ENCODE measurements around the gene NFAT5.
"Not testable (repeated sequence)": the region's sequence is repeated elsewhere in the genome, so short reads cannot be mapped to it uniquely, and the experiment has no call there.

NFAT5 gene

DNA sequence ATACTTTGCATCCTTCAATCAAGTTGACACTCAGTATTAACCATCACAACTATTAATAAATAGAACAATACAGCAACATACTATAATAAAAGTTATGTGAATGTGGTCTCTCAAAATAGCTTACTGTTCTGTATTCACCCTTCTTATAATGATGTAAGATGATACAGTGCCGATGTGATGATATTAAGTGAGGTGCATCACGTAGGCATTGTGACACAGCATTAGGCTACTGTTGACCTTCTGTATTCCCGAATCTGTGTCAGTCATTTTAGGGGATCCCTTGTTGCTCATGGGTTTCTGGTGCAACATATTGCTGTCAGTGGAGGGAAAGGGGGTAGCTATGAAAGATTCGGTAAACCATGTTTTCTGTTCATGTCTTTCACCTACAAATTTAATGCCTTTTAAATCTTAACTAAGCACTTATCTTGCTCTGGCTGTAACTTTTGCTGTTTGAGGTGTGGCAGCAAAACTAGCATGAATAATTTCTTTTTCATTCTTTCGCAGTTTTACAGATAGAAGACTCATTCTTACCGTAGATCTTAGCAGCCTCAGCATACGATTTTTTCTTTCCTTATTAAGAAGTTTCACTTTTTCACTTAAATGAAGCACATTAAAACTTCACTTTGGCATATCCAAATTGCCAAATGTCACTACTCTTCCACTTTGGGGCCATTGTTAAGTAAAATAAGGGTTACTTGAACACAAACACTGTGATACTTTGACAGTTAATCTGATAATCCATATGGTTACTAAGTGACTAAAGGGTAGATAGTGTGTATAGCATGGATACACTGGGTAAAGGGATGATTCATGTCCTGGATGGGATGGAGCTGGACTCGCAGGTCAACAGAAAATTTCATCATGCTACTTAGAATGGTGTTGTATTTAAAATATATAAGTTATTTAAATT, 29.6 kb downstream of the NFAT5 start:
- DNase-seq (ENCODE audit: low spot score) = no peak

DNA sequence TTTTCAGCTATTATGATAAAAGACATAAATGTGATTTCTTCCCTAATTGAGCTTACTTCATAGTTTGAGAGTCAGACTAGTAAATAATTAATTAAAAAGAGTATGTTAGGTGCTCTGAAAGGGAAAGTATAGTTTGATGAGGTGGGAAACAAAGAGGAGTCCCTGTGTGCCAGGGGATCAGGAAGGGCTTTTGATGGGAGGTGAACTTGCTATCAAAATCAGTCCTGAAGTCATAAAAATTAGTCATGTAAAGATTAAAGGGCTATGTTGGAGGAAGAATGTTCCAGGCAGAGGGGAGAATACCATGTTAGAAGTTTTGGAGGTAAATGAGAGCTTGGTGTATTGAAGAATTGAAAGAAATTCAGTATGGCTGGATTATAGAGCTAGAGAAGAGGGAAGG, 31.0 kb downstream of the NFAT5 start:
- no peak for DNase-seq (ENCODE audit: low spot score)

DNA sequence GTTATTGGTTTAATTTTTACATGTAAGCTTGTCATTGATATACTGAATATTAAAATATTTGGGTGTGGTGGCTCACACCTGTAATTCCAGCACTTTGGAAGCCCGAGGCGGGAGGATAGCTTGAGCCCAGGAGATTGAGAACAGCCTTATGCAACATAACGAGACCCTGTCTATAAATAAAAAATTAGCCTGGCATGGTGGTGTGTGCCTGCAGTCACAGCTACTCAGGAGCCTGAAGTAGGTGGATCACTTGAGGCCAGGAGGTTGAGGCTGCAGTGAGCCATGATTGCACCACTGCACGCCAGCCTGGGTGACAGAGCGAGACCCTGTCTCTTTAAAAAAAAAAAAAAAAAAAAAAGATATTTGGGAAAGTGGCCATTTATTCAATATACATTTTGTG, 32.3 kb downstream of the NFAT5 start:
- no peak for DNase-seq (ENCODE audit: low spot score)

DNA sequence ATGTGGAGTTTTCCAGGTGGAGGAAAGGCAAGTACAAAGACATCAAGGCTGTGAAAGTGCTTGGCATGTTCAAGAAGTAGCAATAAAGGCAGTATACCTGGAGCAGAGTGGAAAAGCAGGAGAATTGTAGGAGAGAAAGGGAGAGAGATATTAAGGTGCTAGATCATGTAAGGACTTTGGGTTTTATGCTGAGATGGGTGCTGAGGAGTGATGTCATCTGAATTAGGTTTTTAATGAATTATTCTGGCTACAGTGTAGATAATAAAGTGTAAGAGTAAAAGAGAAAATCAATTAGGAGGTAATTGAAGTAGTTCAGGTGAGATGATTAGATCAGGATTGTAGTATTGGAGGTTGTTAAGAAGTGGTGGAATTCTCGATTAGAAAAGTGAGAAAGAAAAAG, 34.0 kb downstream of the NFAT5 start:
- no peak for DNase-seq (ENCODE audit: low spot score)

DNA sequence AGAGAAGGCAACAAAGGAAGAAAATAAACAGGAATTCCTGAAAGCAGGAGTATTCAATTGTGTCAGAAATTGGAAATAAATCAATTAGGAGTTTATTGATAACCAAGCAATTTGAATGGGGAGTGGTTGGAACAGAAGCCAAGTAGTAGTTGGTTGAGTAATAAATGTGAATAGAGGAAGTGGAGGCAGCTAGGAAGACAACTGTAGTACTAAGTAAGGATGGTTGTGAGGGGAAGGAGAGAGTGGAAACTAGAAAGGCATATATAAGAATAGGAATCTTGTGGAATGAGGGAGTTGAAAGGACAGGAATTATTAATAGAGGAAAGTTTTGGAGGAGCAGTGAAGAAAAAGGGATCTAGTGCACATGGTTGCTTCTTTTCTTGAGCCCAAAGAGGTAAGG, 34.4 kb downstream of the NFAT5 start:
- no peak for DNase-seq (ENCODE audit: low spot score)

DNA sequence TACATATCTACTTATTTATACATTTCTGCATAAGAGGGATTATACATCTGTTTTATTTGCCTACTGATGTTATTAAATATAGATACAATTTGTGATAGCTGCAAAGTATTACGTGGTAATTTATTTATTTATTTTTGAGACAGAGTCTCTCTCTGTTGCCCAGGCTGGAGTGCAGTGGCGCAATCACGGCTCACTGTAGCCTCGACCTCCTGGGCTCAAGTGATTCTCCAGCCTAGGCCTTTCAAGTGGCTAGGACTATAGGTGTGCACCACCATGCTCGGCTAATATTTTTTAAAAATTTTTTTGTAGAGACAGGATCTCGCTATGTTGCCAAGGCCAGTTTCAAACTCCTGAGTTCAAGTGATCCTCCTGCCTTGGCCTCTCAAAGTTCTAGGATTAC, 35.5 kb downstream of the NFAT5 start:
- DNase-seq (ENCODE audit: low spot score) = no peak

DNA sequence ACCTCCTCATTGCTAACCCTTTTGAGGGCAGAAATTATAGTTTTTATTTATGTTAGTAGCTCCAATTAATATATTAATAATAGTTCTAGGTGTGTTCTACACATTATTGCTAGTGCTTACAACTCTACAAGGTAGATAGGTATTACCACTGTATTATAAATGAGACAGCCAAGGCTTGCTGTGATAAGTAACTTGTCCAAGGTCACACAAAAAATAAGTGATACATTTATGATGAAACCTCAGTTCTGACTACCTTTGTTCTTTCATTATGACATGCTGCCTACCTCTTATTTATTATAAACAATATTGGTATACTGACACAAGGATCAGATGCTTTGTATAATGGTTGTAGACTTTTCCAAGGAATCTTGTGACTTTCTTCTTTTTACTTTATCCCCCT, 41.2 kb downstream of the NFAT5 start:
- DNase-seq (ENCODE audit: low spot score) = no peak

DNA sequence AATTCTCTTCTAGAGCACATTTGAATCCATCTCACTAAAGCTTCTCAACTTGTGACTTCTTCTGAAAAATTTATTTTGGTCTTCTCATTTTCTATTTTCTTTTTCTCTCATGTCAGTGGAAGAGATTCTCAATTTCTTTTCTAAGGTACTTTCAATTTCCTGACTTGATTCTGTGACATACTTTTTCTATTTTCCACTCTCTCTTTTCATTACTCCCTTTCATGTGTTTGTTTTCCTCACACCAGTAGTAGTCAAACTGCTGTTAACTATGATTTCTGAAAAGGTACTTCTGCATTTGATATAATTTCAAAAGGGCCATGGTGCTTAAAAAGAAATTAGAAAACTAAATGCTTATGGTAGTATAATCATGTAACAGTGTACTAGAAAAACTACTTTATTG, 41.9 kb downstream of the NFAT5 start:
- DNase-seq (ENCODE audit: low spot score) = no peak

DNA sequence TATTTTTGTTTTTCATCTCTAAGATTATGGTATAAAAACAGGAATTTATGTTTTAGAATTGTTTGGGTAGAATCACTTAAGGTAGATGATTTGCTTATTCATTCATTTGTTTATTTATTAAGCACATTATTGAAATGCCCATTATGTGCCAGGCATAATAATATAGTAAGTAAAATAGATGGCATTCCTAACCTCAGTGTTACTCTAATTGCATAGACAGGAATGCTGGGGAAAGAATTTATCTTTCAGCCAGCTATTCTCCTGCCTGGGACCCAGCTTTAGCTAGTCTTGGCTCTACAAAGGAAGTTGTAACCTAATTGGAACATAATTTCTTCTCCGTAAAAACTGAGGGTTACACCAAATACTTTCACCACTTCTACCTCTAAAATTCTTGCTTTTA, 44.6 kb downstream of the NFAT5 start:
- no peak for DNase-seq (ENCODE audit: low spot score)

DNA sequence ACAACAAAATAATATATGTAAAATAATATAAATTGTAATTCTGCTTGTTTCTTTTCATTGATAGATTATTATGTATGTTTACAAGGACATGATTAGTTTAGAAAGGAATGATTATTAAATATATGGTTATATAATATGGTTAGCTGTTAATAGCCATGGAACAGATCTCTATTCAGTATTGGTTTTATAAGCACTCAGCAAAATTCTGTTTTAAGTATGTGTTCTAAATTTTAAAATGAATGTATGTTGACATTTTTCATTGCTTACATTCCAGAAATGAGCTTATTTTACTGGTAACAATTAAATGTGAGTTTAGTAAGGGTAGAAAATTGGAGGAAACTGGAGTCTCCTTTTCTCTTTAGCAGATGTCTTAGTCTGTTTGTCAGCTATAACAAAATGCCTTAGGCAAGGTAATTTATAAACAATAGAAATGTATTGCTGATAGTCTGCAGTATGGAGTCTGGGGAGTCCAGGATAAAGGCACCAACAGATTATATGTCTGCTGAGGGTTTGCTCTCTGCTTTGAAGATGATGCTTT, 45.4 kb downstream of the NFAT5 start:
- DNase-seq (ENCODE audit: low spot score) = no peak

DNA sequence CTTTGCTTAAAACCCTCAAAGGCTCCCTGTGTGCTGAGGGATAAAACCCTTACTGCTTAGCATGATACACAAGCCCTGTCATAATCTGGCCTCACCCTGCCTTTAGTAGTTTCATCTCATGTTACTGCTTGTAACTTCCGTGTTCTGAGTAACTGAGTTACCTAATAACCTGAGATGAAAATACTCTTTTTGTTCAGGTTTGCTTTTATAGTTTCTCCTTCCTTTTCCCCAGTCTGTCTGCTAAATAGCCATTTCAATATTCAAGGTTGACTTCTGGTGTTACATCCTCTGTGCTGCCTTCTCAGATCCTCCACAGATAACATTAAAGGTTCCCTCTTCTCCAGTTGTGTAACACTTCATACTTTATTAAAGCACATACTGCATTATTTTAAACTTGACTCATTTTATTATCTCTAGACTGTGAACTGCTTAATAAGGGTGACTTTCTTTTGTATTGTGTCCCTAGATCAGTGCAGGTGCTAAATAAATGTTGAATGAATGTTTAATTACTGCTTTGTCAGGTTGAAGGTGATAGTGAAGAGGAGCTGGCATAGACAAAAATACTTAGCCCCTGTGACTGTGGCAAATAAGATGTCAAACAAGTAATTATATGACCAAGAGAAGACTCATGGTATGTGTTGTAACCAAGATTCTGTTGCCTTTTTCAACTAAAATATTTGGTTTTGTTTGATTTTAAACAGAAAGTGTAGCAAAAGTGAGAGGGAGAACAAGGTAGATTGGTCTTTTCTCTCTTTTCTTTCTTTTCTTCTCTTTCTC, 47.8 kb downstream of the NFAT5 start:
- DNase-seq (ENCODE audit: low spot score) = no peak

DNA sequence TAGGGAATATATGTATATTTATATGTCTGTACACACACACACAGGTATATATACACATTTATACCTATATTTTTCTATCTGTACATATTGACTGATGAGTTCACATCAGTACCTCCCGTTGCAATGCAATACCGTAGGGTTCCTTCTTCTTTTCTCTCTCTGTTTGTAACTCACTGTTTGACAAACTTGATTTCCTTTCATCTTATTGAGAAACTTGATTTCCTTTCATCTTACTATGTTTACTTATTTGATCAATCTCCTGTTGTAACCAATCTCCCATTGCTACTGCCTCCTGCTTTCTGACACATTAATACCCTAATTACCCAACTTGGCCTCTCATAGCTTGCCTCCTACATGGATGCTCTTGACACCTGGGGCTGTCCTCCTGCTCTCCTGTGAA, 49.8 kb downstream of the NFAT5 start:
- DNase-seq (ENCODE audit: low spot score) = no peak

DNA sequence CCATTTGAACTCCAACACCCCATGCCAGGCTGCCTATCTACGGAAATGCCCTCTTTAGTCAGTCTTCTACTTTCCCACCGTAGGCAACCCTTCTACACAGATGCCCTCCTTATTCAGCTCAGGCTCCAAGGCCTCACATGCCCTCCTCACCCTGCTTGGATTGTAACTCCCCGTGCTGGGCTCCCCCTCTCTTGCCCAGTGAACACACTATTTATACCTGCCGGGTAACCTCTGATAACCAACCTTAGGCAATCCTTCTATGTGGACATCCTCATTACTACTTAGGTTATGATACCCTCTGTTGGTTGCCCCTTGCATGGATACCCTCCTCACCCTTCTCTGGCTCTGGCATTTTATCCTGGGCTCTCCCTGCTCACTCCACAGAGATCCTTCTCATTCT, 50.3 kb downstream of the NFAT5 start:
- DNase-seq (ENCODE audit: low spot score) = no peak

DNA sequence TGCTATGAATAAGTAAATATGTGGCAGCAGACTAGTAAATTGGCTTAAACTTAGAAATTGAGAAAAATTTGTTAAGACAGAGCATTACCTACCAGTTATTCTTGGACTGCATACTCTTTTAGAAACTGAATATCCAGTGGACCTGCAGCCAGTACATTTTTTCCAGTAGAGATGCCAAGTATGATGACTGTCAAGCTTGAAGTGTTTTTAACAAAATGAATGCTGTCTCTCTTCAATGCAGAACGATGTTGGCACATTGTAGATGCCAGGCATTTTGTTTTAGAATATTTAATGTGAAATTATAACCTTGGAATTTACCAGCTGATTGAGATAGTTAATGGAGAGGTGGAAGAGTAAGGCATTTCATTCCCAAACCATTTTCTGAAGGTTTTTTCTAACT, 52.5 kb downstream of the NFAT5 start:
- DNase-seq (ENCODE audit: low spot score) = no peak

DNA sequence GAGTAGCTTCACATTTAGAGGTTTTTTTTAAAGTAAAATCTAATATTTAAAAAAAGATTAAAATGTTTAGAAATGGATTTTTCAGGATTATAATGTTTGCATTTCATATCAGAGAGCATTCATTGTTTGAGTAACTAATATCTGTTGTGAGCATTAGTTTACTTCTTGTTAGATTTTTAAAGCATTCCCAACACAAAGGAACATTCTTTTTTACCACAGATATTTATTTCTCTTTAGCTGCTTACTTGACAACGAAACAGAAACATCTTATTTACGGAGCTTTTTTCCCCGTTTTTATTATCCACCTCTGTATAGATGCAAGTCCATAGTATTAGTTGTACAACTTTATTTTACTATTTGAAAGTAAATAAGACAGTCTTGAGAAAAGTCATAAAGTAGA, 53.0 kb downstream of the NFAT5 start:
- no peak for DNase-seq (ENCODE audit: low spot score)

DNA sequence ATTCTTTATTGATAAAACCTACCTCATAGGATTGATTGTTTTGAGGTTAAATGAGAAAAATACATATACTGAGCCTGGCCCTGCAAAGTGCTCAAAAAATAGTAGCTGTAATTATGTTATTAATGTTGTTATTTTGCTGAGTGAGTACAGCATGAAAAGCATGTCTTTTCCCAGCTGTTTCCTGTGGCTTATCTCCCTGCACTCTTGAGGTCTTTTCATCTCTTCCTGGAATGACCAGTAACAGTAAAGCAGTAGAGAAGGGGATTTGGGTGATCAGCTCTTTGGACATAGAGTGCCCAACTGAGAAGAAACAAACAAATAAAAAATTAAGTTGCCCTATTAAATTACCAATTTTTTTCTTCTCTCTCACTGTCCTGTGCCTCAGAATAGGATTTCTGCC, 53.7 kb downstream of the NFAT5 start:
- no peak for DNase-seq (ENCODE audit: low spot score)

DNA sequence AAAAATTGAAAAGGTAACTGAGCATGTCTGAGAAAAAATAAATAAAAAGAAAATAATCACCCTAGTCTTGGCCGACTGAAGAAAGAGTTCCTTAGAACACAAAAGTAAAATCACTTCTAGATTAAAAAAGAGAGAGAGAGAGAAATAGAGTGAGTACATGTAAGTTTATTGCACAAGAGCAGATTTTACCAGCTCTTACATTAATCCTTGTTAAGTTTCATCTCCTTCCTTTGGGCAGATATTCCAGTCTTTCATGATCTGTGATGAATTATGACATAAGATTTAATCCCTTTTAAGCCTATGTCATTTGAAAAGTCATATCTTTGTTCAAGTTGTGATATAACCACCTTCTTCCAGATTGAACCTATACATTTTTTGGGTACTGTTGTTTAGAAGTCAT, 54.8 kb downstream of the NFAT5 start:
- DNase-seq (ENCODE audit: low spot score) = no peak

DNA sequence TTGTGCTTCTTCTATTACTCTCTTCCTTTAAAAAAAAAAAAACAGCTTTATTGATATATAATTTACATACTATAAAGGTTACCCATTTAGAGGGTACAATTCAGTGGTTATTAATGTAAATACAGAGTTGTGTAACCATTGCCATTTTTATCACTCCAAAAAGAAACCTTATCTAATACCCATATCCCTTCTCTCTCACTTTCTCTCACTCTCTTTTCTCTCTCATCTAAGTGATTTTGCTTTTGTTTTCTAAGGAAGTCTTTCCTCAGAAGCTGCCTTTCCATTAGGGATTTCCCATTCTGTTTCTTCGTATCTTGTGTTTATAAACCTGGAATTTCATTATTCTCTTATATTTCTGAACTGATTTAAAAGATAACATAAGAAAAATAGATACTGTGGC, 55.5 kb downstream of the NFAT5 start:
- no peak for DNase-seq (ENCODE audit: low spot score)

DNA sequence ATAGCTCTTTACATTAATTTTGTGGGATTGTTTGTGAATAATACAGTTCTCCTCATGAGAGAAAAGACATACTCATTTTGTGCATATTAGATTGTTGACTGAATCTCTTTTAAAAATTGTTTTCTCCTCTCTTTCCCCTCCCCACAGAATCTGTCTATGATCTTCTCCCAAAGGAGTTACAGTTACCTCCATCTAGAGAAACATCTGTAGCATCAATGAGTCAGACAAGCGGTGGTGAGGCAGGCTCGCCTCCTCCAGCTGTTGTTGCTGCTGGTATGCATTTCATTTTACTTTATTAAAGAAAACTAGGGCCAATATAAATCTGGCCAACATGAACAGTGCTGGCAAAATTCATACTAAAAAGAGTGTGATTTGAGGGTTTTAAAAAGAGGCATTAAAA, 60.5 kb downstream of the NFAT5 start:
- no peak for DNase-seq (ENCODE audit: low spot score)

DNA sequence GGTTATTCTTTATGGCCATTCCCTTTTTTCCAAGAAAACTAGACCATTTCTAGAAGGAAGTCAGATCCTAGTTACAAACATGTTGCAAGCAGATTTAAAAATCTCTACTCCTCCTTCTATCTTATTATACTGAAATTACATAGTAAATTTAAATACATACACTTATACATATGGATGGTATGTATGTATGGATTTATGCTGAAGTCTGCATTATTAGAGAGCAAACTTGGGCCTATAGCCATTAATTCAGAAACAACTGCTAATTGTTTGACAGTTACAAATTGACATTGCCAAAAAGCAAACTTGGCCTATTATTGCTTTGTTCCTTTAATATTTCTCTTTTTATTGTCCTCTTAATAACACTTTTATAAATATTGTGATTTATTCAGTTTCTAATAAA, 67.1 kb downstream of the NFAT5 start:
- DNase-seq (ENCODE audit: low spot score) = no peak

DNA sequence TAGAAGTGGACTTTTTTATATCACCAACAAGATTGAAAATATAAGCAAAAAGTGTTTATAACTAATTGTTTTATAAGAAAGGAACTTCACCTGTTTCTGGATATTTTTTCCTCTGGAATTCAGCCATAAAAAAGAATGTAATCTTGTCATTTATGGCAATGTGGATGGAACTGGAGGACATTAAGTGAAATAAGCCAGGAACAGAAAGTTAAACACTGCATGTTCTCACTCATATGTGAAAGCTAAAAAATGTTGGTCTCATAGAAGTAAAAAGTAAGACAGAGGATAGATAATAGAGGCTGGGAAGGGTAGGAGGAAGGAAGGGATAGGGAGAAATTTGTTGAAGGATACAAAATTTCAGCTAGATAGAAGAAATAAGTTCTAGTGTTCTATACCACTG, 67.6 kb downstream of the NFAT5 start:
- DNase-seq (ENCODE audit: low spot score) = no peak

DNA sequence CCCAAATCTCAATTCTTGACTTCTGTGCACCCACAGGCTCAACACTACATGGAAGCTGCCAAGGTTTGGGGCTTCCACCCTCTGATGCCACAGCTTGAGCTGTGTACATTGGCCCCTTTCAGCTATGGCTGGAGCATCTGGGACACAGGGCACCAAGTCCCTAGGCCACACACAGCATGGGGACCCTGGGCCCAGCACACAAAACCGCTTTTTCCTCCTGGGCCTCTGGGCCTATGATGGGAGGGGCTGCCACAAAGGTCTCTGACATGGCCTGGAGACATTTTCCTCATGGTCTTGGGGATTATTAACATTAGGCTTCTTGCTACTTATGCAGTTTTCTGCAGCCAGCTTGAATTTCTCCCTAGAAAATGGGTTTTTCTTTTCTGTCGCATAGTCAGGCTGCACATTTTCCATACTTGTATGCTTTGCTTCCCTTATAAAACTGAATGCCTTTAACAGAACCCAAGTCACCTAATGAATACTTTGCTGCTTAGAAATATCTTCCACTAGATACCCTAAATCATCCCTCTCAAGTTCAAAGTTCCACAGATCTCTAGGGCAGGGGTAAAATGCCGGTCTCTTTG, 70.9 kb downstream of the NFAT5 start:
- DNase-seq (ENCODE audit: low spot score) = not testable (repeated sequence)
